Inferior parietal cortex (tissue), 1 donor: Measurements from ENCODE around the gene ANKS1A.
A peak's percentile ranks its signal among the peaks of the same experiment; 100 is the strongest.
"Not testable (repeated sequence)": the region's sequence is repeated elsewhere in the genome, so short reads cannot be mapped to it uniquely, and the experiment has no call there.

Source experiments
- DNase-seq: peaks from one replicate; pipeline ENCODE4 v3.0.0-alpha.2; 2016; ENCODE audit errors: extremely low spot score

Gene ANKS1A

GRCh38 chr6:34884073-34884472, 5.0 kb upstream of the ANKS1A start:
- not testable (repeated sequence) for DNase-seq

- DNase-seq, result no peak
Measured at GRCh38 chr6:34884996-34885395, 4.1 kb upstream of the ANKS1A start.

- DNase-seq, result not testable (repeated sequence)
Measured at GRCh38 chr6:34885837-34886236, 3.2 kb upstream of the ANKS1A start.

- DNase-seq, result peak; percentile 98
Measured at GRCh38 chr6:34887753-34888513, 1.1 kb upstream of the ANKS1A start, which contains the start of gene TAF11. Gene TAF11, minus strand, starts transcription at chr6:34888042. Its CDS starts 85 bp downstream, at chr6:34887957.

- no peak for DNase-seq
Measured at GRCh38 chr6:34888514-34888856, 570 bp upstream of the ANKS1A start.

- DNase-seq, result no peak
Measured at GRCh38 chr6:34890533-34890925, 1.5 kb downstream of the ANKS1A start.

- no peak for DNase-seq
Measured at GRCh38 chr6:34891296-34891695, 2.2 kb downstream of the ANKS1A start.

- DNase-seq, result no peak
Measured at GRCh38 chr6:34894693-34895092, 5.6 kb downstream of the ANKS1A start.

GRCh38 chr6:34897130-34897529, 8.1 kb downstream of the ANKS1A start:
- no peak for DNase-seq

GRCh38 chr6:34897716-34898115, 8.7 kb downstream of the ANKS1A start:
- DNase-seq, result no peak

- not testable (repeated sequence) for DNase-seq
Measured at GRCh38 chr6:34899748-34900147, 10.7 kb downstream of the ANKS1A start.

- DNase-seq, result no peak
Measured at GRCh38 chr6:34900321-34901031, 11.4 kb downstream of the ANKS1A start.

- no peak for DNase-seq
Measured at GRCh38 chr6:34901930-34902329, 12.9 kb downstream of the ANKS1A start.

GRCh38 chr6:34904990-34905613, 16.0 kb downstream of the ANKS1A start:
- no peak for DNase-seq

GRCh38 chr6:34906826-34907225, 17.8 kb downstream of the ANKS1A start:
- no peak for DNase-seq

- no peak for DNase-seq
Measured at GRCh38 chr6:34908194-34908593, 19.1 kb downstream of the ANKS1A start.

GRCh38 chr6:34909320-34909883, 20.3 kb downstream of the ANKS1A start:
- no peak for DNase-seq

GRCh38 chr6:34911822-34912221, 22.8 kb downstream of the ANKS1A start:
- DNase-seq, result no peak

- DNase-seq, result no peak
Measured at GRCh38 chr6:34912715-34913464, 23.8 kb downstream of the ANKS1A start.

GRCh38 chr6:34914358-34914757, 25.3 kb downstream of the ANKS1A start:
- DNase-seq, result no peak

GRCh38 chr6:34916348-34916967, 27.4 kb downstream of the ANKS1A start:
- no peak for DNase-seq
